ENCODE data around the gene HIVEP1. TPM values are rescaled to one million over a fixed set of nuclear protein-coding genes. Genes with fewer than 3 reads are reported as not detected.

HIVEP1 gene
- total RNA-seq, 4 donors from 2014 or later = 17.5 to 29.0 (median 24.1) TPM

DNA sequence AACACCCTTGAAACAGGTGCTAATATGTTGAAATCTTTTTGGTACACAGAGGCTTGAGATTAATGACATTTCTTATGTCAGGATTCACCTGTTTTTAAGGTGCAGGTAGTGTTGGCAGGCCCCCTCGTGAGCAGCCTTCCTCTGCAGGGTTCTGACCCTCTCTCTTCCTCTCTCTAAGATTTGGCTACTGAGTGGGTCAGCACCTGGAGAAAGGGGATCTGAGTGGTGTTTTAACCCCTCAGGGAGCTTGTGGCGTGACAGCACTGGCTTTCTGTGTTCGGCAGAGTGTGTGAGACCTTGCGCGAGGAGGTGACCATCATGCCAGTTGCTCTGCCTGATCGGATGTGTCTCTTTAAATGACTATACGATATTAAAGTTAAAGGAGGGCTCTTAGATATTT lies 37.1 kb downstream of the HIVEP1 start:
- TF ChIP-seq, protein P1, sequence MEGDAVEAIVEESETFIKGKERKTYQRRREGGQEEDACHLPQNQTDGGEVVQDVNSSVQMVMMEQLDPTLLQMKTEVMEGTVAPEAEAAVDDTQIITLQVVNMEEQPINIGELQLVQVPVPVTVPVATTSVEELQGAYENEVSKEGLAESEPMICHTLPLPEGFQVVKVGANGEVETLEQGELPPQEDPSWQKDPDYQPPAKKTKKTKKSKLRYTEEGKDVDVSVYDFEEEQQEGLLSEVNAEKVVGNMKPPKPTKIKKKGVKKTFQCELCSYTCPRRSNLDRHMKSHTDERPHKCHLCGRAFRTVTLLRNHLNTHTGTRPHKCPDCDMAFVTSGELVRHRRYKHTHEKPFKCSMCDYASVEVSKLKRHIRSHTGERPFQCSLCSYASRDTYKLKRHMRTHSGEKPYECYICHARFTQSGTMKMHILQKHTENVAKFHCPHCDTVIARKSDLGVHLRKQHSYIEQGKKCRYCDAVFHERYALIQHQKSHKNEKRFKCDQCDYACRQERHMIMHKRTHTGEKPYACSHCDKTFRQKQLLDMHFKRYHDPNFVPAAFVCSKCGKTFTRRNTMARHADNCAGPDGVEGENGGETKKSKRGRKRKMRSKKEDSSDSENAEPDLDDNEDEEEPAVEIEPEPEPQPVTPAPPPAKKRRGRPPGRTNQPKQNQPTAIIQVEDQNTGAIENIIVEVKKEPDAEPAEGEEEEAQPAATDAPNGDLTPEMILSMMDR (IDR thresholded peaks at IDR 0.05; ENCODE audit: low read depth) = no peak

DNA sequence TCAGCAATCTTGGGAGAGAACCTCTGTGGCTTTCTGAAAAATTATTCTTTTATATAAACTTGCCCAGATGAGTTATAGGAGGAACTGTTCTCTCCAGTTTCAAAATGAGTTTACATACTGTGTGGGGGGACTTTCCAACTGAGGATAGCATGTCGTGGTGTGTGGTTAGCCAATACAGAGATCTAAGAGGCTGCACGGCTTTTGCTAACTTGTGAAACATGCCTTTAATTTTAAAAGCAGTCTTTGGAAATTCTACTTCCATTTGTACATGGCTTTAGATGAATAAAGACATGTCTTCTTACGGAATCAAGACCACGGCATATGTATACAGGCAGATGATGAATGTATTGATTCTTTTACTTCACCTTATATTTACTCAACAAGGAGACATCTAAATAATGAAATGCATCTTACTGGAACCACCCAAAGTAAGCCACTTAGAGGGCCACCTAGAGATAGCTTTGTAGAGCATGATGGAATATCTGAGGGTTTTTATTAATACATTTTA lies 39.8 kb downstream of the HIVEP1 start:
- TF ChIP-seq, protein P1 (IDR thresholded peaks at IDR 0.05; ENCODE audit: low read depth) = no peak

DNA sequence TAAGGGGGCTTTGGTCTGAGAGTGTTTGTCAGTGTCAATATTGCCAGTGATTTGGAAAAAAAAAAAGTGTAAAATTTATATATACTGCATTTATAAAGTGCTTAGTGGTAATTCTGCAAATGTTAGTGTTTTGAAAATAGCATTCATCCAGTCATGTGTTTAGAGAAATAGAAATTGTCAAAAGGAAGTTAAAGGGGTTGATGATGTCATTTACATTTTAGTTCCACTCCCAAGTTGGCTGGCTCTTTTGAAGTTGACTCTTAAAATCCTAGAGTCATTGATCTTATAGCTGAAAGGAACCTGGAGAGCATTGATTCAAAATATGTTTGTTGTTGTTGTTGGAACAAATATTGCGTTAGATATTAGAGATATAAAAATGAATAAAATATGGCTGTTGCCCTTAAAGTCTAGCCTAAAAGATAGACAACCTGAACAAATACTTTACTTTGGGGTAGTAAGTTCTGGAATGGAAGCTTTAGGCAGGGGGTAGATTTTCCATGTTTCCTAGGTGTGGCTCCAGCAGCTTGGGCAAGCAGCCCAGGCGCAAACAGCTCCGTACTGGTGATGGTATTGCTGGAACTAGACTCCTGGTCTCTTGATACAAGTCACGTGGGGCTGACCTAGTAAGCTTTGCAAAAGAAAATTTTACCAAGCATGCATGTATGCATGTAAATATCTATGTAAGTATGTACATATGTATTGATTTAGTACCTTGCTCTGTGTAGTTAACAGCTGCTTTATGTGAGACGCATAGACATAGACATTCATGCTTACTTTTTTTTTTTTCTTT lies 46.3 kb downstream of the HIVEP1 start:
- TF ChIP-seq, protein P1 (IDR thresholded peaks at IDR 0.05; ENCODE audit: low read depth) = no peak

DNA sequence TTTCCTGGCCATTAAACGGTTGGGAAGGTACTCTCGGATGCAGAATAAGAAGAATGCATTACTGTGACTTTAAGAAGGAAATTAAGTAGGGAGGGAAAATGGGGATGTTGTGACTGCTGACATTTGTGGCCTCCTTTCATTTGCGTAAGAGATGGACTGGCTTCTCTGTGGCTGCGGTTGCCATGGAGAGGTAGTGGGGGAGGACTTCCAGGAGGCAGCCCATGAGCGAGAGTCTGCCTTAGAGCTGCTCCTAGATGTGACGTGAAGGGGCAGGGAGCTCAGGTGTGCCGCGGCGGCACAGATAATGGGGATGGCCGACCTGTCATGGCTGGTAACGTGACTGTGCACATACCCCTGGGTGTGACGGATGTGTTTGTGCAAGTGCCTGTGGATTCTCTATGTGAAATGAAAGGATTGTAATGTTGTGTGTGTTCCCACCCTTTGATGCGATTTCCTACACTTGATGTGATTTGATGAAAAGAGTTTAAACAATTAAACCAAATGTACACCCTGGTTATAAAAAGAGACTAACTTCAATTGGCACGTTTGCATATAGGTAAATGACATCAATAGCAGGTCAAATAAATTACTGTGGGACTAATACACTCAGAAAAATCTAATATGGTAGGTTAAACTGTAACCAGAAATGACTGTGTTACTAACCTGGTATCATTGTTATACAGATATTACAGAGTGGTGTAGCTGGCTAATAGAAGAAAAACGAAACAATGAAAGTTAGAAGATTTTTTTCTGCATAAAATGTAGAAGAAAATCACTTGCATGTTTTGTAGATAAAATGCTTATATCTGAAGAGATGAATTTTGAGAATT lies 48.9 kb downstream of the HIVEP1 start:
- TF ChIP-seq, protein P1 (IDR thresholded peaks at IDR 0.05; ENCODE audit: low read depth) = no peak

DNA sequence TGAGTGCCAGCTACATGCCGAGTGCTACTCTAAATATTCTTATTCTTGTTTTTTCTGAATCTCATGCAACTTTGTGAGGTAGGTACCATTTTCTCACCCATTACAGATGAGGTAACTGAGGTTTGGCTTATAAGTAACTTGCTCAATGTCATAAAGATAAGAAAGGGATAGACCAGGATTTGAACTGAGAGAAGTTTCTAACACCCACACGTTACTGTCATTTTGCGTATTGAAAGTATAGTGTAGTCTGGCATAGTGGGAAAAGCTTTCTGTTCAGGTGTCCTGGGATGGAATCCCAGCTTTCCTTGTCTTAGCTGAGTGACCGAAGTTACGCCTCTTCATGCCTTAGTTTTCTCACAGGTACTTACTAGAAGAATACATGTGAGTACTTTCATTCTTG lies 50.5 kb downstream of the HIVEP1 start:
- TF ChIP-seq, protein P1 (IDR thresholded peaks at IDR 0.05; ENCODE audit: low read depth) = no peak

DNA sequence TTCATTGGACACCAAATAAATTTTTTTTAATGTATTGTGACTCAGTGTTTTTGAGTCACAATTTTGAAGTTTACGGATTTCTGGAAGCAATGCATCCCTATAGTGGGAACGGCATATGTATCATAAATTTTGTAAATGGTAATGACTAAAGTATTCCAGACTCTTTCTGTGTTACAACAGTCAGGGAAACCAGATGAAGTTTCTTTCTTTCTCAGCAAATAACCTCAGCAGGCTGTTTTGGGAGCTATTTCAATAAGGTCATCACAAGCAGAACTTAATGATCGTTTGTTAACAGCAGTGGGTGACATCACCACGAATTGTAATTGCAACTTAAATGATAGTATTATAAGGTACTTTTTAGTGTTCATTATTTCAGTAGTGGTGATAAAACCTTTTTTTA lies 52.0 kb downstream of the HIVEP1 start:
- TF ChIP-seq, protein P1 (IDR thresholded peaks at IDR 0.05; ENCODE audit: low read depth) = no peak

DNA sequence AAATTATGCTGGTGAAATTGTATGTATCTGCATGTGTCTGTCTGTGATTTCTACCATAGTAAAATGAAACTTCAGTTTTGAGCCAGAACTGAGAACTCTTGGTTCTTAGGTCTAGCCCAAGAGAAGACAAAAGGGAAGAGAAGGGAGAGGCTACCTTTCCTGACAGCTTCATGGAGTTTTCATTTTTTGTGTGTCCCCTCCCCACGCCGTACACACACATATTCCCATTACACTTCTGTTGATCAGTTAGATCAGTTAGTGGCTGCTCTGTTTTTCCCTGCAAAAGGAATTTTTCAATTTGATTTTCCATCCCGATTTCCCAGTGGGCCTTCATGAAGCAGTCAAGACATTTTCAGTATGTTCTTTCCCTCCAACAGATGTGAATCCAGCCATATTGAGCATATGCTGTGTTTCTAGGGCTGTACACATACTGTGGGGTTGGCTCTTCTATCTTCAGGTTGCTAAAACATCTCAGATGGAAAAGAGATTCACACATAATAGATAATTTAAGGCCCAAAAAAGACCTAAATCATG lies 52.5 kb downstream of the HIVEP1 start:
- TF ChIP-seq, protein P1 (IDR thresholded peaks at IDR 0.05; ENCODE audit: low read depth) = no peak
